ENCODE measurements around the gene CDH4.

The CDH4 gene

GRCh38 chr20:61848851-61849250 lies 596.8 kb downstream of the CDH4 start:
- Histone ChIP-seq H3K9ac (ENCODE audit: low read depth, low read length, poor library complexity) (no peak overlapping the region), H4K91ac (ENCODE audit: low read depth, low read length, poor library complexity) (no peak overlapping the region), H3K27me3 (ENCODE audit: control insufficient read depth in 3 of 3, insufficient read depth in 3 of 3, low read depth in 1 of 3, low read length in 3 of 3) (peaks cover 0 to 2% (median 0%) of the 10 kb centered on the region in 3 experiments), H2BK5ac (ENCODE audit: low read length) (no peak overlapping the region), H3K4me3 (ENCODE audit: low read length in 2 of 2) (no peak overlapping the region), H2AK5ac (ENCODE audit: low read depth, low read length) (no peak overlapping the region), H3K4me1 (ENCODE audit: control insufficient read depth in 2 of 2, insufficient read depth in 1 of 2, low read depth in 1 of 2, low read length in 2 of 2) (peaks cover 17 to 21% of the 10 kb centered on the region in 2 donors), H3K9me3 (replicated peaks in 1 of 2; ENCODE audit: control insufficient read depth in 2 of 2, insufficient read depth in 1 of 2, low read depth in 1 of 2, low read length in 2 of 2) (peaks cover 4 to 16% of the 10 kb centered on the region in 2 donors), H3K79me1 (ENCODE audit: low read depth, low read length) (no peaks in the 10 kb centered on the region), H2AFZ (ENCODE audit: low read length) (no peak overlapping the region), H4K8ac (ENCODE audit: low read depth, low read length) (no peak overlapping the region), H3K23ac (ENCODE audit: low read depth, low read length, poor library complexity) (peak overlapping the region; percentile 68), H3K14ac (ENCODE audit: low read length) (no peak overlapping the region), H3K36me3 (replicated peaks in 1 of 2; ENCODE audit: control insufficient read depth in 2 of 2, insufficient read depth in 2 of 2, low read length in 2 of 2) (no peaks in the 10 kb centered on the region), H2BK12ac (ENCODE audit: low read length) (no peak overlapping the region), H3K27ac (replicated peaks; ENCODE audit: low read length) (no peak overlapping the region), H3K4me2 (ENCODE audit: insufficient read depth, low read length, poor library complexity, severe bottlenecking) (no peak overlapping the region), H2BK15ac (ENCODE audit: low read length) (no peak overlapping the region), H3K18ac (ENCODE audit: low read length) (peak overlapping the region; percentile 3), H3K4ac (ENCODE audit: low read length) (no peak overlapping the region), H2BK120ac (ENCODE audit: low read depth, low read length) (no peak overlapping the region)
- no peak for DNase-seq (ENCODE audit: low spot score)
- no CpG with 5 or more reads among the region's 4 CpGs for whole genome bisulfite sequencing, 2 donors (ENCODE audit: extremely low coverage in 2 of 2, insufficient read length in 2 of 2, insufficient replicate concordance in 1 of 2)

- H3K14ac ChIP-seq (ENCODE audit: low read length), result peak overlapping the region; percentile 31
- peak overlapping the region; percentile 27 for H3K18ac ChIP-seq (ENCODE audit: low read length)
- H2BK120ac ChIP-seq (ENCODE audit: low read depth, low read length), result no peak overlapping the region
- H3K4ac ChIP-seq (ENCODE audit: low read length), result no peak overlapping the region
- H2AFZ ChIP-seq (ENCODE audit: low read length), result no peak overlapping the region
- H3K4me3 ChIP-seq (ENCODE audit: low read length in 2 of 2), result no peak overlapping the region
- H3K27me3 ChIP-seq (ENCODE audit: control insufficient read depth in 3 of 3, insufficient read depth in 3 of 3, low read depth in 1 of 3, low read length in 3 of 3), result peaks cover 0 to 2% (median 0%) of the 10 kb centered on the region in 3 experiments
- H3K9ac ChIP-seq (ENCODE audit: low read depth, low read length, poor library complexity), result peak overlapping the region; percentile 55
- H4K91ac ChIP-seq (ENCODE audit: low read depth, low read length, poor library complexity), result no peak overlapping the region
- H3K27ac ChIP-seq (replicated peaks; ENCODE audit: low read length), result no peak overlapping the region
- DNase-seq (ENCODE audit: low spot score), result no peak
- H3K36me3 ChIP-seq (replicated peaks in 1 of 2; ENCODE audit: control insufficient read depth in 2 of 2, insufficient read depth in 2 of 2, low read length in 2 of 2), result no peaks in the 10 kb centered on the region
- no peak overlapping the region for H2AK5ac ChIP-seq (ENCODE audit: low read depth, low read length)
- no peak overlapping the region for H2BK12ac ChIP-seq (ENCODE audit: low read length)
- H3K79me1 ChIP-seq (ENCODE audit: low read depth, low read length), result peaks cover 2% of the 10 kb centered on the region
- H3K23ac ChIP-seq (ENCODE audit: low read depth, low read length, poor library complexity), result peak overlapping the region; percentile 68
- H2BK5ac ChIP-seq (ENCODE audit: low read length), result no peak overlapping the region
- no CpG with 5 or more reads among the region's 11 CpGs for WGBS, 2 donors (ENCODE audit: extremely low coverage in 2 of 2, insufficient read length in 2 of 2, insufficient replicate concordance in 1 of 2)
- no peak overlapping the region for H2BK15ac ChIP-seq (ENCODE audit: low read length)
- H3K9me3 ChIP-seq (replicated peaks in 1 of 2; ENCODE audit: control insufficient read depth in 2 of 2, insufficient read depth in 1 of 2, low read depth in 1 of 2, low read length in 2 of 2), result peaks cover 4 to 16% of the 10 kb centered on the region in 2 donors
- peaks cover 16 to 17% of the 10 kb centered on the region in 2 donors for H3K4me1 ChIP-seq (ENCODE audit: control insufficient read depth in 2 of 2, insufficient read depth in 1 of 2, low read depth in 1 of 2, low read length in 2 of 2)
- H3K4me2 ChIP-seq (ENCODE audit: insufficient read depth, low read length, poor library complexity, severe bottlenecking), result no peak overlapping the region
- H4K8ac ChIP-seq (ENCODE audit: low read depth, low read length), result no peak overlapping the region
Measured at GRCh38 chr20:61849376-61849775, 597.3 kb downstream of the CDH4 start.

- H3K27me3 ChIP-seq (ENCODE audit: control insufficient read depth in 3 of 3, insufficient read depth in 3 of 3, low read depth in 1 of 3, low read length in 3 of 3), result peaks cover 0 to 2% (median 0%) of the 10 kb centered on the region in 3 experiments
- no peak overlapping the region for H3K18ac ChIP-seq (ENCODE audit: low read length)
- no peak overlapping the region for H3K4me2 ChIP-seq (ENCODE audit: insufficient read depth, low read length, poor library complexity, severe bottlenecking)
- H4K91ac ChIP-seq (ENCODE audit: low read depth, low read length, poor library complexity), result no peak overlapping the region
- no peak overlapping the region for H2BK12ac ChIP-seq (ENCODE audit: low read length)
- H3K36me3 ChIP-seq (replicated peaks in 1 of 2; ENCODE audit: control insufficient read depth in 2 of 2, insufficient read depth in 2 of 2, low read length in 2 of 2), result no peaks in the 10 kb centered on the region
- peaks cover 2% of the 10 kb centered on the region for H3K79me1 ChIP-seq (ENCODE audit: low read depth, low read length)
- no peak for DNase-seq (ENCODE audit: low spot score)
- H4K8ac ChIP-seq (ENCODE audit: low read depth, low read length), result no peak overlapping the region
- peak overlapping the region; percentile 55 for H3K9ac ChIP-seq (ENCODE audit: low read depth, low read length, poor library complexity)
- no peak overlapping the region for H3K27ac ChIP-seq (replicated peaks; ENCODE audit: low read length)
- peaks cover 4 to 16% of the 10 kb centered on the region in 2 donors for H3K9me3 ChIP-seq (replicated peaks in 1 of 2; ENCODE audit: control insufficient read depth in 2 of 2, insufficient read depth in 1 of 2, low read depth in 1 of 2, low read length in 2 of 2)
- no peak overlapping the region for H2BK120ac ChIP-seq (ENCODE audit: low read depth, low read length)
- peak overlapping the region; percentile 31 for H3K14ac ChIP-seq (ENCODE audit: low read length)
- no peak overlapping the region for H3K4me3 ChIP-seq (ENCODE audit: low read length in 2 of 2)
- H2BK15ac ChIP-seq (ENCODE audit: low read length), result no peak overlapping the region
- H3K23ac ChIP-seq (ENCODE audit: low read depth, low read length, poor library complexity), result peak overlapping the region; percentile 68
- no peak overlapping the region for H2AK5ac ChIP-seq (ENCODE audit: low read depth, low read length)
- no peak overlapping the region for H2BK5ac ChIP-seq (ENCODE audit: low read length)
- no peak overlapping the region for H3K4ac ChIP-seq (ENCODE audit: low read length)
- H3K4me1 ChIP-seq (ENCODE audit: control insufficient read depth in 2 of 2, insufficient read depth in 1 of 2, low read depth in 1 of 2, low read length in 2 of 2), result peaks cover 12 to 13% of the 10 kb centered on the region in 2 donors
- whole genome bisulfite sequencing, 2 donors (ENCODE audit: extremely low coverage in 2 of 2, insufficient read length in 2 of 2, insufficient replicate concordance in 1 of 2), result no CpG with 5 or more reads among the region's 12 CpGs
- H2AFZ ChIP-seq (ENCODE audit: low read length), result no peak overlapping the region
Measured at GRCh38 chr20:61849822-61850221, 597.8 kb downstream of the CDH4 start.

- WGBS, 2 donors (ENCODE audit: extremely low coverage in 2 of 2, insufficient read length in 2 of 2, insufficient replicate concordance in 1 of 2), result no CpG with 5 or more reads among the region's 14 CpGs
Measured at GRCh38 chr20:61850457-61850856, 598.4 kb downstream of the CDH4 start.

More at GRCh38 chr20:61850457-61850856, 598.4 kb downstream of the CDH4 start:
- H2BK12ac ChIP-seq (ENCODE audit: low read length), result no peak overlapping the region
- H3K4me1 ChIP-seq (ENCODE audit: control insufficient read depth in 2 of 2, insufficient read depth in 1 of 2, low read depth in 1 of 2, low read length in 2 of 2), result peaks cover 7 to 8% of the 10 kb centered on the region in 2 donors
- H3K23ac ChIP-seq (ENCODE audit: low read depth, low read length, poor library complexity), result no peak overlapping the region
- peaks cover 4 to 16% of the 10 kb centered on the region in 2 donors for H3K9me3 ChIP-seq (replicated peaks in 1 of 2; ENCODE audit: control insufficient read depth in 2 of 2, insufficient read depth in 1 of 2, low read depth in 1 of 2, low read length in 2 of 2)
- H3K14ac ChIP-seq (ENCODE audit: low read length), result no peak overlapping the region
- no peak overlapping the region for H4K8ac ChIP-seq (ENCODE audit: low read depth, low read length)
- no peaks in the 10 kb centered on the region for H3K36me3 ChIP-seq (replicated peaks in 1 of 2; ENCODE audit: control insufficient read depth in 2 of 2, insufficient read depth in 2 of 2, low read length in 2 of 2)
- H2BK120ac ChIP-seq (ENCODE audit: low read depth, low read length), result no peak overlapping the region
- H3K18ac ChIP-seq (ENCODE audit: low read length), result peak overlapping the region; percentile 45
- no peak overlapping the region for H4K91ac ChIP-seq (ENCODE audit: low read depth, low read length, poor library complexity)
- no peak overlapping the region for H3K4me3 ChIP-seq (ENCODE audit: low read length in 2 of 2)
- no peak overlapping the region for H3K27ac ChIP-seq (replicated peaks; ENCODE audit: low read length)
- H3K79me1 ChIP-seq (ENCODE audit: low read depth, low read length), result peaks cover 2% of the 10 kb centered on the region
- no peak for DNase-seq (ENCODE audit: low spot score)
- no peak overlapping the region for H2BK5ac ChIP-seq (ENCODE audit: low read length)
- H3K4ac ChIP-seq (ENCODE audit: low read length), result no peak overlapping the region
- H2BK15ac ChIP-seq (ENCODE audit: low read length), result no peak overlapping the region
- no peak overlapping the region for H2AFZ ChIP-seq (ENCODE audit: low read length)
- no peak overlapping the region for H3K9ac ChIP-seq (ENCODE audit: low read depth, low read length, poor library complexity)
- H2AK5ac ChIP-seq (ENCODE audit: low read depth, low read length), result no peak overlapping the region
- H3K4me2 ChIP-seq (ENCODE audit: insufficient read depth, low read length, poor library complexity, severe bottlenecking), result no peak overlapping the region
- peaks cover 0 to 2% (median 0%) of the 10 kb centered on the region in 3 experiments for H3K27me3 ChIP-seq (ENCODE audit: control insufficient read depth in 3 of 3, insufficient read depth in 3 of 3, low read depth in 1 of 3, low read length in 3 of 3)
